Stimulated activated CD4-positive, alpha-beta T cell treated with anti-CD3 and anti-CD28 coated beads, Interleukin-4, amount 100 ng/mL, for 1 hour (primary cell): Measurements from ENCODE around the gene PPIF.
A peak's percentile ranks its signal among the peaks of the same experiment; 100 is the strongest.

Experiments
- DNase-seq: peaks from one replicate; pipeline ENCODE4 v3.0.0-alpha.2; 2020

Gene PPIF

GRCh38 chr10:79349766-79350406 lies 2.6 kb downstream of the PPIF start:
- DNase-seq, result no peak

- no peak for DNase-seq
Observed at GRCh38 chr10:79350407-79351154, 3.3 kb downstream of the PPIF start.

GRCh38 chr10:79351332-79351731 lies 4.1 kb downstream of the PPIF start:
- no peak for DNase-seq

GRCh38 chr10:79352035-79352877 lies 5.0 kb downstream of the PPIF start:
- DNase-seq, result no peak

GRCh38 chr10:79353000-79353406 lies 5.7 kb downstream of the PPIF start:
- no peak for DNase-seq

- no peak for DNase-seq
Observed at GRCh38 chr10:79353726-79354125, 6.5 kb downstream of the PPIF start.

GRCh38 chr10:79354141-79354540 lies 6.9 kb downstream of the PPIF start:
- DNase-seq, result no peak

GRCh38 chr10:79354615-79355014 lies 7.3 kb downstream of the PPIF start:
- no peak for DNase-seq

- DNase-seq, result no peak
Observed at GRCh38 chr10:79355420-79356017, 8.2 kb downstream of the PPIF start.

- DNase-seq, result no peak
Observed at GRCh38 chr10:79356104-79356503, 8.8 kb downstream of the PPIF start.

- DNase-seq, result no peak
Observed at GRCh38 chr10:79357180-79357579, 9.9 kb downstream of the PPIF start.

- DNase-seq, result no peak
Observed at GRCh38 chr10:79358811-79359210, 11.5 kb downstream of the PPIF start.

GRCh38 chr10:79359816-79360498 lies 12.7 kb downstream of the PPIF start:
- DNase-seq, result no peak

GRCh38 chr10:79360499-79361342 lies 13.5 kb downstream of the PPIF start:
- DNase-seq, result no peak

- DNase-seq, result no peak
Observed at GRCh38 chr10:79361726-79362397, 14.6 kb downstream of the PPIF start.

GRCh38 chr10:79367426-79368189 lies 20.3 kb downstream of the PPIF start:
- no peak for DNase-seq

- DNase-seq, result no peak
Observed at GRCh38 chr10:79372871-79373270, 25.6 kb downstream of the PPIF start.

GRCh38 chr10:79374312-79375191 lies 27.3 kb downstream of the PPIF start:
- DNase-seq, result peak; percentile 75
